HG02610 (cell line): Measurements from ENCODE around the gene HCN4.

Source experiments
- ATAC-seq: cut with Tn5 transposase; IDR thresholded peaks from one replicate; pipeline ENCODE4 v1.9.1; 2021; ENCODE audit warnings: mild to moderate bottlenecking, moderate library complexity; ENCODE audit not compliant: unreplicated experiment

Gene HCN4

GRCh38 chr15:73328149-73328820 lies 40.5 kb downstream of the HCN4 start:
- no peak for ATAC-seq

- ATAC-seq = no peak
Measured at GRCh38 chr15:73326157-73326556, 42.6 kb downstream of the HCN4 start.

- ATAC-seq = no peak
Measured at GRCh38 chr15:73325191-73325861, 43.4 kb downstream of the HCN4 start.

- ATAC-seq = no peak
Measured at GRCh38 chr15:73324496-73325170, 44.1 kb downstream of the HCN4 start.

GRCh38 chr15:73323956-73324355 lies 44.8 kb downstream of the HCN4 start:
- ATAC-seq = no peak

- no peak for ATAC-seq
Measured at GRCh38 chr15:73323374-73323955, 45.3 kb downstream of the HCN4 start.

GRCh38 chr15:73322665-73323373 lies 45.9 kb downstream of the HCN4 start:
- no peak for ATAC-seq

- no peak for ATAC-seq
Measured at GRCh38 chr15:73321496-73322450, 47.0 kb downstream of the HCN4 start.

- no peak for ATAC-seq
Measured at GRCh38 chr15:73320619-73321180, 48.1 kb downstream of the HCN4 start.

GRCh38 chr15:73319460-73320245 lies 49.1 kb downstream of the HCN4 start:
- no peak for ATAC-seq

GRCh38 chr15:73318463-73319351 lies 50.1 kb downstream of the HCN4 start:
- ATAC-seq = peak; percentile 64

- no peak for ATAC-seq
Measured at GRCh38 chr15:73317651-73318462, 50.9 kb downstream of the HCN4 start.

GRCh38 chr15:73313861-73314260 lies 54.9 kb downstream of the HCN4 start:
- no peak for ATAC-seq

- no peak for ATAC-seq
Measured at GRCh38 chr15:73308305-73308704, 60.5 kb downstream of the HCN4 start.

GRCh38 chr15:73305331-73306211 lies 63.2 kb downstream of the HCN4 start:
- no peak for ATAC-seq

GRCh38 chr15:73303636-73304035 lies 65.1 kb downstream of the HCN4 start:
- ATAC-seq = no peak
